ENCODE results near the gene KCTD10. TPM values are rescaled to one million over a fixed set of nuclear protein-coding genes. Genes with fewer than 3 reads are reported as not detected.

The KCTD10 gene
- total and polyA plus RNA-seq, 5 donors, result 16.5 to 76.9 (median 32.5) TPM

DNA sequence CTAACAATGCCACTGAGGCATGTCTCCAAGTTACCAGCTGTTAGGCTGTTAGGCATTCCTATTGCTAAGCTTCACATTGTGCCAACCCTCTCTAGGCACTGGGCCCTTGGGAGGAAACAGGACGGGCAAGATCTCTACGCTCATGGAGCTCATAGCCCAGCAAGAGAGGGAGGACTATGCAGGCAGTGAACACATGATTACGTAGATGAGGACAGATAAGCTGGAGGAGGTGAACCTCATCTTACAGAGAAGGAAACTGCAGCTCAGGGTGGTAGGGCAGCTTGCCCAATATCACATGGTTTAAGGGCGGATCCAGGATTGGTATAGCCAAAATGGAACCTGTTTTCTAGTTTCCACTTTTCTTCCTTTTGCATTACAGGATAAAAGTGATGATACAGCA, 8.1 kb upstream of the KCTD10 start:
- intact Hi-C loops (cut with DNase I), result no loop called here
- no peak overlapping the region for H3K27ac ChIP-seq (ENCODE audit: low read length)
- 94% methylated on average over 4 of the region's 4 CpGs for WGBS
- no peaks in the 10 kb centered on the region for H3K27me3 ChIP-seq (ENCODE audit: control insufficient read depth, insufficient read depth)
- H3K4me3 ChIP-seq (ENCODE audit: low read length), result no peak overlapping the region
- ATAC-seq (no peak), DNase-seq (no peak)
- no peaks in the 10 kb centered on the region for H3K9me3 ChIP-seq (ENCODE audit: control insufficient read depth, low read length)
- H3K4me1 ChIP-seq (ENCODE audit: control insufficient read depth, insufficient read depth, low read length), result no peaks in the 10 kb centered on the region

DNA sequence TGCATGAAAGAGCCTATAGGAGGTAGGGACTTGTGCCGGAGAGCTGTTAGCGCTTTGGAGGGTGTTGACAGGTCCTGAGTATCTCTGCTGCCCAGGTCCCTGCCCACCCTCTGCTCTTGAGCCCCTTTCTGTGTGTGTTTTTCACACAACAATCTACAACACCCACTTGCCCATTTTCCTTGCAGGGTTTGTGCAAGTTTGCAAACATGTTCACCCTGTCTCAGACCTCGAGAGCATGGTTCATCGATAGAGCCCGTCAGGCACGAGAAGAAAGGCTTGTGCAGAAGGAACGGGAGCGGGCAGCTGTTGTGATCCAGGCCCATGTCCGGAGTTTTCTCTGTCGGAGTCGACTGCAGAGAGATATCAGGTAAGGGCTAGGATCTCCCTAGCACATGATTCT, 6.2 kb upstream of the KCTD10 start:
- intact Hi-C loops (cut with DNase I), result no loop called here
- no peaks in the 10 kb centered on the region for H3K9me3 ChIP-seq (ENCODE audit: control insufficient read depth, low read length)
- no peaks in the 10 kb centered on the region for H3K4me1 ChIP-seq (ENCODE audit: control insufficient read depth, insufficient read depth, low read length)
- H3K4me3 ChIP-seq (ENCODE audit: low read length), result no peak overlapping the region
- no peak overlapping the region for H3K27ac ChIP-seq (ENCODE audit: low read length)
- WGBS, result 92% methylated on average over 11 of the region's 11 CpGs
- no peaks in the 10 kb centered on the region for H3K27me3 ChIP-seq (ENCODE audit: control insufficient read depth, insufficient read depth)
- DNase-seq, result no peak
- no peak for ATAC-seq

DNA sequence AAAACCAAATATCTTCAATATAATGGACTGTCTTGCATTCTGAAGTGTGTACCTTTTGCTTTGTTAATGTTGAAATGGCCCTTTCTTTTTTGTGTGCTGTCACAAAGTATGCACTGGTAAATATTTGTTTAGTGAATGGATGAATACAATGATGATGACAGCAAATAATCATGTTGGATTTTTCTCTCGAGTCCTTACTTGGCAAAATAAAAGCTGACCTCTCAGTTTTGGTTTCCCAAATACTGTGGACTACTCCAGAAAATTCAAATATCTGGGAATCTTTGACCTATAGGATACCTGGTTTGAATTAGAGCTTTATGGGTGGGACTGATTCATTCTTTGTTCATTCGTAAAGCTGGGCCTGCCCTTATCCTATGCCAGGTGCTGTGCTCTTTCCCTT, 5.8 kb upstream of the KCTD10 start:
- Histone ChIP-seq H3K27me3 (ENCODE audit: control insufficient read depth, insufficient read depth) (no peaks in the 10 kb centered on the region), H3K4me3 (ENCODE audit: low read length) (no peak overlapping the region), H3K4me1 (ENCODE audit: control insufficient read depth, insufficient read depth, low read length) (no peaks in the 10 kb centered on the region), H3K9me3 (ENCODE audit: control insufficient read depth, low read length) (no peaks in the 10 kb centered on the region), H3K27ac (ENCODE audit: low read length) (no peak overlapping the region)
- ATAC-seq (no peak), DNase-seq (no peak)
- WGBS, result 72% methylated on average over 2 of the region's 2 CpGs
- intact Hi-C loops (cut with DNase I), result no loop called here

DNA sequence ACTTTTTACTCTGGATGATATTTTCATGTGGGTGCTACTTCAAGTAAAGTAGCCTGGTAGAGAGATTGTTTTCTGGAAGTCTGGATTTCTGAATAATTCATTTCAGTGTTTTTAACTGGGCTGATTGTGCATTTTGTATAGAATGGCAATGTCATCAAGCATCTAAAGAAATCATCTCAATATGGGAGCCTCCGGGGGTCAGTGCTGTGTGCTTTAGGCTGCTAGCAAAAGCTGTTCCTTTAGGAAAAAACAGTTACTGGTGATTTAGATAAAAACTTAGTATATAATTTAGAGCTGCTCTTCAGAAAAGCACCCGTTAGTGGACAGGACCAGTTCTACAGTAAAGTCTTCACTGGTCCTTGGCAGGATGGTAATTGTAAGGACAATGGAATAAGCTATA, 5.4 kb upstream of the KCTD10 start:
- WGBS, result 89% methylated on average over 2 of the region's 2 CpGs
- ATAC-seq (no peak), DNase-seq (no peak)
- H3K4me1 ChIP-seq (ENCODE audit: control insufficient read depth, insufficient read depth, low read length), result no peaks in the 10 kb centered on the region
- intact Hi-C loops (cut with DNase I), result no loop called here
- no peak overlapping the region for H3K4me3 ChIP-seq (ENCODE audit: low read length)
- H3K27me3 ChIP-seq (ENCODE audit: control insufficient read depth, insufficient read depth), result no peaks in the 10 kb centered on the region
- H3K27ac ChIP-seq (ENCODE audit: low read length), result no peak overlapping the region
- no peaks in the 10 kb centered on the region for H3K9me3 ChIP-seq (ENCODE audit: control insufficient read depth, low read length)

DNA sequence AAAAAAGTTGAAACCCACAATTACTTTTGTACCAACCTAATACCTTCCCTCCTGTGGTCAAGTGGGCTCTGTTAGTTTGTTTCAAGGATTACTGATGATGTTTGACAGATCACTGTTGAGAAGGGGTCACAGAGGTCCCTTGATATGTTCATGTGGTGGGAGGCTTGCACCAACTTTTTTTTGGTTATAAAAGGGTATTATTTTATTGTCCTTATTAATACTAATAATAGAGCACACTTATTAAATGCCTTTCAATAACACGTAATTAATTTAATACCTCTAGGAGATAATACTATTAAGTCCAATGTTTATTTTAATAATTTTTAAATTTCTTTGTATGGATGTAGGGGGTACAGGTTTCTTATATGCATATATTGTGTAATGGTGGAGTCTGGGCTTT, 4.8 kb upstream of the KCTD10 start:
- H3K4me1 ChIP-seq (ENCODE audit: control insufficient read depth, insufficient read depth, low read length), result no peaks in the 10 kb centered on the region
- intact Hi-C loops (cut with DNase I), result no loop called here
- DNase-seq, result no peak
- WGBS, result 90% methylated on average over 1 of the region's 1 CpG
- no peaks in the 10 kb centered on the region for H3K27me3 ChIP-seq (ENCODE audit: control insufficient read depth, insufficient read depth)
- H3K4me3 ChIP-seq (ENCODE audit: low read length), result no peak overlapping the region
- no peaks in the 10 kb centered on the region for H3K9me3 ChIP-seq (ENCODE audit: control insufficient read depth, low read length)
- H3K27ac ChIP-seq (ENCODE audit: low read length), result no peak overlapping the region
- ATAC-seq, result no peak

DNA sequence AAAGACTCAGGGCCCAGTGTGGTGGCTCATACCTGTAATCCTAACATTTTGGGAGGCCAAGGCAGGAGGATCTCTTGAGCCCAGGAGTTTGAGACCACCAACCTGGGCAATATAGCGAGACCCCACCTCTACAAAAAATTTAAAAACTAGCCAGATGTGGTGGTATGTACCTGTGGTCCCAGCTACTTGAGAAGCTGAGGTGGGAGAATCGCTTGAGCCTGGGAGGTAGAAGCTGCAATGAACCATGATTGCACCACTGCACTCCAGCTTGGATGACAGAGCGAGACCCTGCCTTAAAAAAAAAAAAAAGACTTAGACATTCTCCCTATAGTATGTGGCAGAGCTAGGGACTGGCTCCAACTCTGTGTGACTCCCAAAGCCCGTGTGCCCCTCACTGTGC, 3.3 kb upstream of the KCTD10 start:
- intact Hi-C loops (cut with DNase I), result no loop called here
- Histone ChIP-seq H3K27ac (ENCODE audit: low read length) (no peak overlapping the region), H3K4me3 (ENCODE audit: low read length) (no peak overlapping the region), H3K9me3 (ENCODE audit: control insufficient read depth, low read length) (no peaks in the 10 kb centered on the region), H3K4me1 (ENCODE audit: control insufficient read depth, insufficient read depth, low read length) (peaks cover 6% of the 10 kb centered on the region), H3K27me3 (ENCODE audit: control insufficient read depth, insufficient read depth) (no peaks in the 10 kb centered on the region)
- ATAC-seq (no peak), DNase-seq (no peak)
- 97% methylated on average over 4 of the region's 4 CpGs for WGBS

GRCh38 chr12:109479761-109480160, 2.7 kb upstream of the KCTD10 start:
- DNase-seq (no peak), ATAC-seq (no peak)
- no peaks in the 10 kb centered on the region for H3K9me3 ChIP-seq (ENCODE audit: control insufficient read depth, low read length)
- H3K4me1 ChIP-seq (ENCODE audit: control insufficient read depth, insufficient read depth, low read length), result peaks cover 6% of the 10 kb centered on the region
- no peak overlapping the region for H3K4me3 ChIP-seq (ENCODE audit: low read length)
- no peaks in the 10 kb centered on the region for H3K27me3 ChIP-seq (ENCODE audit: control insufficient read depth, insufficient read depth)
- intact Hi-C loops (cut with DNase I), result loop anchor here in 3 of 4 donors (5.0 kb wide), 2 partner anchors 42 to 47 kb away; no protein-coding TSS in a partner anchor
- 65% methylated on average over 1 of the region's 1 CpG for WGBS
- no peak overlapping the region for H3K27ac ChIP-seq (ENCODE audit: low read length)

- intact Hi-C loops (cut with DNase I), result loop anchor here in 3 of 4 donors (5.0 kb wide), 2 partner anchors 41 to 46 kb away; no protein-coding TSS in a partner anchor
- Histone ChIP-seq H3K4me1 (ENCODE audit: control insufficient read depth, insufficient read depth, low read length) (peaks cover 6% of the 10 kb centered on the region), H3K27me3 (ENCODE audit: control insufficient read depth, insufficient read depth) (no peaks in the 10 kb centered on the region), H3K4me3 (ENCODE audit: low read length) (peak overlapping the region; percentile 88), H3K9me3 (ENCODE audit: control insufficient read depth, low read length) (no peaks in the 10 kb centered on the region), H3K27ac (ENCODE audit: low read length) (peak overlapping the region; percentile 98)
- DNase-seq, result no peak
- ATAC-seq, result no peak
- WGBS, result 4% methylated on average over 9 of the region's 9 CpGs
Observed at GRCh38 chr12:109477963-109478315, 839 bp upstream of the KCTD10 start.

- H3K27ac ChIP-seq (ENCODE audit: low read length), result peak overlapping the region; percentile 98
- intact Hi-C loops (cut with DNase I), result loop anchor here in 3 of 4 donors (5.0 kb wide), 2 partner anchors 39 to 44 kb away; no protein-coding TSS in a partner anchor
- H3K27me3 ChIP-seq (ENCODE audit: control insufficient read depth, insufficient read depth), result no peaks in the 10 kb centered on the region
- ATAC-seq (peak in 1 of 2 donors; percentile 18), DNase-seq (no peak)
- WGBS, result under 1% methylated on average over 11 of the region's 11 CpGs
- H3K9me3 ChIP-seq (ENCODE audit: control insufficient read depth, low read length), result no peaks in the 10 kb centered on the region
- peaks cover 6% of the 10 kb centered on the region for H3K4me1 ChIP-seq (ENCODE audit: control insufficient read depth, insufficient read depth, low read length)
- H3K4me3 ChIP-seq (ENCODE audit: low read length), result peak overlapping the region; percentile 88
Observed at GRCh38 chr12:109476807-109477184, 304 bp downstream of the KCTD10 start.

GRCh38 chr12:109475993-109476806, 900 bp downstream of the KCTD10 start:
- no peaks in the 10 kb centered on the region for H3K9me3 ChIP-seq (ENCODE audit: control insufficient read depth, low read length)
- intact Hi-C loops (cut with DNase I), result loop anchor here in 3 of 4 donors (5.0 kb wide), 2 partner anchors 39 to 44 kb away; no protein-coding TSS in a partner anchor
- peaks cover 6% of the 10 kb centered on the region for H3K4me1 ChIP-seq (ENCODE audit: control insufficient read depth, insufficient read depth, low read length)
- peak overlapping the region; percentile 88 for H3K4me3 ChIP-seq (ENCODE audit: low read length)
- H3K27me3 ChIP-seq (ENCODE audit: control insufficient read depth, insufficient read depth), result no peaks in the 10 kb centered on the region
- WGBS, result 10% methylated on average over 19 of the region's 19 CpGs
- peak in 1 of 3 donors; percentile 15 for DNase-seq
- no peak overlapping the region for H3K27ac ChIP-seq (ENCODE audit: low read length)
- peak in 1 of 2 donors; percentile 6 for ATAC-seq

GRCh38 chr12:109475121-109475520, 2.0 kb downstream of the KCTD10 start:
- Histone ChIP-seq H3K9me3 (ENCODE audit: control insufficient read depth, low read length) (no peaks in the 10 kb centered on the region), H3K27me3 (ENCODE audit: control insufficient read depth, insufficient read depth) (no peaks in the 10 kb centered on the region), H3K27ac (ENCODE audit: low read length) (no peak overlapping the region), H3K4me3 (ENCODE audit: low read length) (no peak overlapping the region), H3K4me1 (ENCODE audit: control insufficient read depth, insufficient read depth, low read length) (peaks cover 6% of the 10 kb centered on the region)
- intact Hi-C loops (cut with DNase I), result loop anchor here in 3 of 4 donors (5.0 kb wide), 2 partner anchors 38 to 43 kb away; no protein-coding TSS in a partner anchor
- WGBS, result 88% methylated on average over 7 of the region's 7 CpGs
- ATAC-seq (no peak), DNase-seq (no peak)

All from right cardiac atrium (tissue), 5 donors.